Astrocyte of the spinal cord (primary cell): Measurements from ENCODE around the gene AOPEP.

Experiments used
- DNase-seq: peaks from one replicate; pipeline ENCODE4 v3.0.0; 2011; ENCODE audit warnings: low read depth, low spot score
- H3K4me3 ChIP-seq: 2 replicates; pipeline ENCODE4 v1.5.1; 2011; ENCODE audit warnings: low read depth, mild to moderate bottlenecking, low read length, moderate library complexity
- CTCF ChIP-seq: IDR thresholded peaks from 2 replicates; pipeline ENCODE4 v1.5.1; 2012; ENCODE audit warnings: low read depth, mild to moderate bottlenecking, low read length, inconsistent platforms
- in situ Hi-C: cut with HindIII; loops from 2 replicates; pipeline ENCODE4 v1.10.0; 2017; ENCODE audit warnings: low sequenced_read_pairs

Gene AOPEP

DNA sequence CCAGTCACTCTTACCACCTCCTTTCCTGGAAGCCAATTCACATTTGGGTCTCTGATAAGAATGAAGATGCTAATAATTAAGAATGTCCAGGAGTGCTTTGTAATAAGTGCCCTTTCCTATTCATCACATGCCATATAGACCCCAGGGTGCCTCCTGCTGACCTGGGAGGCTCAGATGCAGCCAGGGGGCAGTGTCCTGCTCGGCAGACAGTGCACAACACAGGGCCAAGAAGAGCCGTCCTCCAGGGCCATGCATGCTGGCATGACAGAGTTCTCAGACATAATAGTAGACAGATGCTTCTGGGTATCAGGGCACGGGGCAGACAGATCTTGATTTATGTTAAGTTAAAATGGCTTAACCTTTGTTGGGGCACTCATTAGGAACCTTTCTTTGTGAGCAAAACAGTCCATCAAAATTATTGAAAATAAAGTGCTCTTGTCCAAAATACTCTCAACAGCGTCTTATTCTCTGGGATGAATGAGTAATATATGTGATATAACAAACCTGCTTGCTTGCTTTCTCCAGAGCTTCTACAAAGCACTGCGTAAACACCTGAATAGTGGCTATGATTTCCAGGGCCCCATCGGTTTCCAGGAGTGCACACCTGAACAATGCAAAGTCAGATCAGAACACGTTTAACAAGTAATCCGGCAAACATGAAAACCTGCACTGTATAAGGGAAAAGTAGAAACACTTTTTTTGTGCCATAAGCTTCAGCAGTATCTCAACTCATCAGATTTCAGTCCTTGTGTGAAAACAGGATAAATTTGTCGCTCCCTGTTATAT lies 398.3 kb downstream of the AOPEP start:
- in situ Hi-C loops, result loop anchor here (25.0 kb wide), 1 partner anchor 437 kb away; no protein-coding TSS in a partner anchor
- no peak for DNase-seq
- peak; percentile 38 for TF ChIP-seq CTCF
- H3K4me3 ChIP-seq, result no peak overlapping the region

DNA sequence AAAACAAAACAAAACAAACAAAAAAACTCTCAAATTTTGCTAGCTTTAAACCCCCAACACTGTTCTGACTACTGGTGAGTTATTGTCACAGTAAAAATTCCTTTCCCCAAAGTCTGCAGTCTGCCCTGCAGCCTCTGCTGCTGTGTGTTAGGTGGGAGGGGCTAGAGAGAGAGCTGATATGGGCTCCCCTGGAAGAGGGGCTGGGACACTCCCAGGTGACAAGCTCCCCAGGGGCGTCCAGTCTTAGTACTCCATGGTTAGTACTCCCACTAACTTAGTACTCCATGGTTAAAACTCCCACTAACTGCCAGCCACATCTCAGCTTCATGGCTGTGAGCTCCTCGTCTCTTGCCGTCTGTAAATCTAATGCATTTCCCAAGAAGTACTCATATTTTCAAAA lies 399.2 kb downstream of the AOPEP start:
- TF ChIP-seq CTCF, result no peak
- no peak overlapping the region for H3K4me3 ChIP-seq
- in situ Hi-C loops, result loop anchor here (25.0 kb wide), 1 partner anchor 438 kb away; no protein-coding TSS in a partner anchor
- DNase-seq, result no peak

- DNase-seq, result no peak
- no peak for TF ChIP-seq CTCF
- in situ Hi-C loops, result loop anchor here (25.0 kb wide), 1 partner anchor 439 kb away; no protein-coding TSS in a partner anchor
- H3K4me3 ChIP-seq, result no peak overlapping the region
Measured at GRCh38 chr9:95126739-95127138, 400.2 kb downstream of the AOPEP start.

GRCh38 chr9:95127249-95128176 lies 401.0 kb downstream of the AOPEP start:
- in situ Hi-C loops, result loop anchor here (25.0 kb wide), 1 partner anchor 440 kb away; no protein-coding TSS in a partner anchor
- DNase-seq, result peak; percentile 81
- peak overlapping the region; percentile 39 for H3K4me3 ChIP-seq
- peak; percentile 99 for TF ChIP-seq CTCF

DNA sequence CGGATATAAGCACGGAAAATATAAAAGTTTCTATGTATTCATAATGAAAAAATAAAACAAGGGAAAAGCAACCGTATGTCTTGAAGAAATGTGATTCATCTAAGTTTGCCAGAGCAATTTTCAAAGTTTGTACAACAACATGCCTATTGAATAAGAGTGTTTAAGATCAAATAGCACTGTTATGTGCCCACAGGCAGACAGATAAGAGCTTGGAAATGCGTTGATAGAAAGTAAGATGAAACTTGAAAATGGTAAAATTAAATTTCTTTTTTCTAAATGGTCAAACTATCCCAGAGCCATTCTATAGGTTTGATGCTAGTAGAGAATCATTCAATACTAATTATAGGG lies 401.7 kb downstream of the AOPEP start:
- in situ Hi-C loops, result loop anchor here (25.0 kb wide), 1 partner anchor 441 kb away; no protein-coding TSS in a partner anchor
- H3K4me3 ChIP-seq, result no peak overlapping the region
- no peak for TF ChIP-seq CTCF
- DNase-seq, result no peak

DNA sequence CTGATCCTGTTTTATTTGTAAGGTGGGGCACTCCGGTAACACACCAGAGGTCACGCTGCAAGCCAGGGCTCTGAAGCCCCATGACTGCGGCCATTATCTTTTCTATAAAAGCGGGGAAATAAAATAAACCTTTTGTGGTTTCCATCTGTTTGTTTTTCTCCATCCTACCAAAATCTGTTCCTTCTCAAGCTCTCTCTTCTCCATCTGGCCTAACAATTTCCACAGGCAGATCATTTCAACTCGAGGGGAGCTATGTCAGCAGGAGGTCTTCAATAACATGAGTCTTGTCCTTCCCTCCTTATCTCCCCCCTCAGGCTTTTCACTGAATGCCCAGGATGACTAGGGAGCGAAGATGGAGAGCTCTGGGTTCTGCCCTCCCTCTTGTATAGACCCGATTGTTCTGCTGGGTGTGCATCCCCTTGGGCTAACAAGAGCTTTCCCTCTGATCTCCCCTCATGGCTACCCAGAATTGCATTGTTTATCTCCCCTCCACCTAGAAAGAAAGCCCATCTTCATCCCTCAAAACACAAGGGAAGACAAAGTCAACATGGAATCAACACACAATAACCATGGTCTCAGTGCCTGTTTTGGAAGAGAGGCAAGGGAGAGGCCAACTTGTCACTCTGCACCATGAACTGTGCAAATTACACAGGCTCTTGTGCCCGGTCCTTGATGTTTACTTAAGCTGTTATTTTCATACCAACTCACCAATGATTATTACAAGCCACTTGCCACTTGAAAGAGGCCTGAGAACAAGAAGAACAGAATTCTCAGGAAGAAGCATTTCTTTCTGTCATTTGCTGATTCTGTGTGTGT lies 403.2 kb downstream of the AOPEP start:
- no peak for DNase-seq
- no peak overlapping the region for H3K4me3 ChIP-seq
- in situ Hi-C loops, result loop anchor here (25.0 kb wide), 1 partner anchor 442 kb away; no protein-coding TSS in a partner anchor
- no peak for TF ChIP-seq CTCF
